H1 (cell line): ENCODE measurements around the gene SPPL2B. TPM values are rescaled to one million over a fixed set of nuclear protein-coding genes. Genes with fewer than 3 reads are reported as not detected.

Experiments used
- CTCF ChIA-PET: fragments of 300-600 bp; sonication (Branson Sonifier 250); formaldehyde crosslinking; loops from one replicate; lab custom pipeline; 2021; ENCODE audit not compliant: partially characterized antibody; lab: Charles Lee
- POLR2A ChIA-PET: fragments of 300-600 bp; sonication (Branson Sonifier 250); formaldehyde crosslinking; loops from one replicate; lab custom pipeline; 2021; ENCODE audit warnings: inconsistent platforms; ENCODE audit not compliant: partially characterized antibody; lab: Charles Lee
- DNase-seq, 2 experiments: peaks; one replicate each; pipeline versions ENCODE4 v3.0.0 to v3.0.0-alpha.2; 2010 to 2022; ENCODE audit warnings: low spot score in 2 of 2, low read depth in 1 of 2, mixed read lengths in 1 of 2
- FAIRE-seq: peaks from 2 replicates; lab custom pipeline; 2011; peaks lifted over from hg19 to GRCh38; lab: Jason Lieb, UNC
- H2AFZ ChIP-seq: 2 replicates; pipeline ENCODE4 v1.8.1; 2012; ENCODE audit warnings: low read length, inconsistent platforms
- H2AK5ac ChIP-seq: 2 replicates; pipeline ENCODE4 v1.6.1; 2013; ENCODE audit warnings: low read depth, low read length
- H2BK120ac ChIP-seq: replicated peaks from 2 replicates; pipeline ENCODE3; 2013; ENCODE audit warnings: low read depth, low read length, inconsistent platforms
- H2BK12ac ChIP-seq: 2 replicates; pipeline ENCODE4 v1.6.1; 2013; ENCODE audit warnings: low read depth, low read length
- H2BK15ac ChIP-seq: 2 replicates; pipeline ENCODE4 v1.6.1; 2013; ENCODE audit warnings: low read length
- H2BK20ac ChIP-seq: 2 replicates; pipeline ENCODE4 v1.6.1; 2013; ENCODE audit warnings: low read length
- H2BK5ac ChIP-seq: 2 replicates; pipeline ENCODE4 v1.6.1; 2013; ENCODE audit warnings: low read depth, low read length
- H3K14ac ChIP-seq: 2 replicates; pipeline ENCODE4 v1.6.1; 2013; ENCODE audit warnings: inconsistent platforms; ENCODE audit not compliant: insufficient read length
- H3K18ac ChIP-seq: 2 replicates; pipeline ENCODE4 v1.6.1; 2013; ENCODE audit warnings: low read length; ENCODE audit errors: extremely low read depth
- H3K23ac ChIP-seq: 2 replicates; pipeline ENCODE4 v1.6.1; 2013; ENCODE audit warnings: inconsistent platforms; ENCODE audit not compliant: insufficient read length
- H3K23me2 ChIP-seq: 2 replicates; pipeline ENCODE4 v1.6.1; 2013; ENCODE audit warnings: low read depth, low read length
- H3K27ac ChIP-seq: 2 replicates; pipeline ENCODE4 v1.6.1; 2011; ENCODE audit warnings: low read depth, low read length, inconsistent platforms
- H3K27me3 ChIP-seq, 4 experiments: replicated peaks in 1 of 4; 1 replicate in 1 of 4; 2 replicates in 3 of 4; pipeline versions ENCODE4 v1.6.1 to v1.8.1; 2011 to 2013; ENCODE audit warnings: low read length in 3 of 4, mild to moderate bottlenecking in 3 of 4, inconsistent platforms in 2 of 4, mixed read lengths in 2 of 4, moderate library complexity in 1 of 4; ENCODE audit not compliant: control insufficient read depth in 3 of 4, insufficient read depth in 3 of 4; ENCODE audit errors: extremely low read depth in 1 of 4
- H3K36me3 ChIP-seq, 4 experiments: 2 replicates each; pipeline versions ENCODE4 v1.6.1 to v1.8.1; 2011 to 2013; ENCODE audit warnings: mild to moderate bottlenecking in 4 of 4, low read length in 3 of 4, moderate library complexity in 2 of 4, control low read depth in 1 of 4, inconsistent platforms in 1 of 4; ENCODE audit not compliant: insufficient read depth in 4 of 4, control insufficient read depth in 2 of 4
- H3K4ac ChIP-seq: replicated peaks from 2 replicates; pipeline ENCODE3; 2013; ENCODE audit warnings: low read length, low read depth, mixed read lengths, inconsistent platforms; ENCODE audit not compliant: insufficient read length
- H3K4me1 ChIP-seq, 4 experiments: replicated peaks in 1 of 4; 1 replicate in 1 of 4; 2 replicates in 3 of 4; pipeline versions ENCODE4 v1.6.1 to v1.8.1; 2011 to 2013; ENCODE audit warnings: low read length in 3 of 4, inconsistent platforms in 2 of 4, mixed read lengths in 1 of 4; ENCODE audit not compliant: insufficient read depth in 4 of 4, control insufficient read depth in 3 of 4
- H3K4me2 ChIP-seq, 2 experiments: 2 replicates each; pipeline versions ENCODE4 v1.6.1 to v1.8.1; 2011 to 2013; ENCODE audit warnings: low read depth in 2 of 2, low read length in 2 of 2, control low read depth in 1 of 2, inconsistent platforms in 1 of 2, mild to moderate bottlenecking in 1 of 2; ENCODE audit not compliant: insufficient read depth in 1 of 2
- H3K4me3 ChIP-seq, 4 experiments: fragments of 200-600, 300-600 bp in 1 of 4; sonication (generic), shearing (Covaris generic), sonication (Bioruptor Twin) in 1 of 4; 2 replicates each; pipeline versions ENCODE4 v1.5.1 to v1.8.1; 2011 to 2016; ENCODE audit warnings: low read length in 4 of 4, low read depth in 3 of 4, control low read depth in 2 of 4, inconsistent platforms in 2 of 4, mild to moderate bottlenecking in 2 of 4, mixed read lengths in 1 of 4, moderate library complexity in 1 of 4; ENCODE audit not compliant: insufficient read depth in 2 of 4; ENCODE audit errors: extremely low read depth in 1 of 4
- H3K56ac ChIP-seq: replicated peaks from 2 replicates; pipeline ENCODE3; 2013; ENCODE audit warnings: low read depth, mild to moderate bottlenecking, mixed read lengths, low read length, inconsistent platforms; ENCODE audit not compliant: insufficient read length
- H3K79me1 ChIP-seq: 2 replicates; pipeline ENCODE4 v1.6.1; 2013; ENCODE audit warnings: low read depth, low read length, control low read depth
- H3K79me2 ChIP-seq, 2 experiments: 2 replicates each; pipeline versions ENCODE4 v1.6.1 to v1.8.1; 2012 to 2013; ENCODE audit warnings: low read length in 2 of 2, mild to moderate bottlenecking in 2 of 2, inconsistent platforms in 1 of 2; ENCODE audit not compliant: insufficient read depth in 2 of 2, control insufficient read depth in 1 of 2
- H3K9ac ChIP-seq, 4 experiments: replicated peaks in 1 of 4; 1 replicate in 1 of 4; 2 replicates in 3 of 4; pipeline versions ENCODE4 v1.6.1 to v1.8.1; 2011 to 2013; ENCODE audit warnings: low read depth in 3 of 4, low read length in 3 of 4, control low read depth in 2 of 4, mild to moderate bottlenecking in 2 of 4, moderate library complexity in 2 of 4, inconsistent platforms in 1 of 4; ENCODE audit errors: extremely low read depth in 1 of 4
- H3K9me3 ChIP-seq, 2 experiments: 2 replicates each; pipeline versions ENCODE4 v1.6.1 to v1.8.1; 2012 to 2013; ENCODE audit warnings: mild to moderate bottlenecking in 2 of 2, moderate library complexity in 2 of 2, control low read depth in 1 of 2, inconsistent platforms in 1 of 2, low read depth in 1 of 2, low read length in 1 of 2, mixed read lengths in 1 of 2; ENCODE audit not compliant: insufficient read depth in 2 of 2
- H4K20me1 ChIP-seq, 2 experiments: replicated peaks in 1 of 2; 2 replicates each; pipeline versions ENCODE3 to v1.8.1; 2011 to 2013; ENCODE audit warnings: inconsistent platforms in 2 of 2, low read length in 2 of 2, mild to moderate bottlenecking in 1 of 2; ENCODE audit not compliant: insufficient read depth in 2 of 2, control insufficient read depth in 1 of 2
- H4K5ac ChIP-seq: 2 replicates; pipeline ENCODE4 v1.6.1; 2013; ENCODE audit warnings: low read length, low read depth, mixed read lengths, inconsistent platforms; ENCODE audit not compliant: insufficient read length
- H4K8ac ChIP-seq: 2 replicates; pipeline ENCODE4 v1.8.0; 2013; ENCODE audit warnings: mild to moderate bottlenecking, moderate library complexity, low read length, inconsistent platforms; ENCODE audit not compliant: insufficient read depth; ENCODE audit errors: extremely low read depth
- H4K91ac ChIP-seq: replicated peaks from 2 replicates; pipeline ENCODE3; 2013; ENCODE audit warnings: low read length, mixed read lengths, inconsistent platforms; ENCODE audit not compliant: insufficient read length
- CHD1 ChIP-seq: IDR thresholded peaks from 2 replicates; pipeline ENCODE4 v1.6.1; 2012; ENCODE audit warnings: low read depth, low read length, improper control_type of control experiment
- GTF2F1 ChIP-seq: IDR thresholded peaks from 2 replicates; pipeline ENCODE4 v1.6.1; 2012; ENCODE audit warnings: low read depth, low read length, improper control_type of control experiment, borderline replicate concordance
- HDAC2 ChIP-seq, 2 experiments: fragments of 300-600 bp in 1 of 2; sonication (generic) in 1 of 2; IDR thresholded peaks; 2 replicates each; pipeline ENCODE4 v1.6.1; 2011 to 2012; ENCODE audit warnings: low read depth in 2 of 2, low read length in 2 of 2, mild to moderate bottlenecking in 2 of 2, moderate library complexity in 2 of 2, borderline replicate concordance in 1 of 2, inconsistent platforms in 1 of 2
- JUN ChIP-seq: IDR thresholded peaks from 2 replicates; pipeline ENCODE4 v1.6.1; 2011; ENCODE audit warnings: low read depth, mild to moderate bottlenecking, improper control_type of control experiment, low read length
- KDM1A ChIP-seq: fragments of 200-600, 300-600 bp; sonication (generic); IDR thresholded peaks from 2 replicates; pipeline ENCODE4 v1.7.1; 2016; ENCODE audit warnings: mild to moderate bottlenecking, low read length, borderline replicate concordance
- NRF1 ChIP-seq: IDR thresholded peaks from 2 replicates; pipeline ENCODE4 v1.6.1; 2011; ENCODE audit warnings: mild to moderate bottlenecking, low read depth, low read length, improper control_type of control experiment
- RNF2 ChIP-seq: fragments of 200-900, 300-1000 bp; sonication (generic); IDR thresholded peaks from 2 replicates; pipeline ENCODE4 v1.7.1; 2016; ENCODE audit warnings: borderline replicate concordance, low read depth, mild to moderate bottlenecking, antibody characterized with exemption, low read length; ENCODE audit not compliant: poor library complexity, severe bottlenecking; ENCODE audit errors: missing control alignments
- RXRA ChIP-seq: IDR thresholded peaks from 2 replicates; pipeline ENCODE4 v1.6.1; 2011; ENCODE audit warnings: low read depth, mild to moderate bottlenecking, low read length, moderate library complexity; ENCODE audit not compliant: insufficient read depth
- SIRT6 ChIP-seq: IDR thresholded peaks from one replicate; pipeline ENCODE4 v1.7.1; 2012; ENCODE audit warnings: low read length, inconsistent platforms
- SRF ChIP-seq: IDR thresholded peaks from 2 replicates; pipeline ENCODE4 v1.6.1; 2011; ENCODE audit warnings: mild to moderate bottlenecking, low read depth, low read length, moderate library complexity
- TAF7 ChIP-seq: optimal IDR thresholded peaks from 2 replicates; pipeline ENCODE3; 2011; ENCODE audit warnings: low read depth, mild to moderate bottlenecking, inconsistent platforms, low read length, moderate library complexity, borderline replicate concordance
- USF2 ChIP-seq: IDR thresholded peaks from 2 replicates; pipeline ENCODE4 v1.6.1; 2011; ENCODE audit warnings: low read length, improper control_type of control experiment
- WGBS, 2 experiments: shearing (Covaris generic) in 1 of 2; methylation state at CpG; one replicate each; pipeline versions ENCODE4 v1.1.6 to v1.1.7; 2013 to 2015; ENCODE audit warnings: low lambda C conversion rate in 2 of 2, mixed read lengths in 2 of 2, inconsistent platforms in 1 of 2, low coverage in 1 of 2, missing lambda C conversion rate in 1 of 2; ENCODE audit not compliant: insufficient replicate concordance in 2 of 2, insufficient coverage in 1 of 2, insufficient read length in 1 of 2; ENCODE audit errors: extremely low coverage in 1 of 2, missing lambda C conversion rate in 1 of 2; 5-methylcytosine and 5-hydroxymethylcytosine counted together
- polyA plus RNA-seq, 7 experiments: library from polyadenylated mRNA; depleted of rRNA in 3 of 7; stranded (reverse) in 5 of 7; unstranded in 2 of 7; fragments of >200 nt in 5 of 7; fragments of 200-250 nt in 2 of 7; gene quantifications; 1 replicate in 5 of 7; 2 replicates in 1 of 7; 4 replicates in 1 of 7; pipeline versions ENCODE4 v1.2.1 to v1.2.3, GENCODE V29; 2011 to 2013; ENCODE audit warnings: missing spikeins in 2 of 7, mixed read lengths in 2 of 7
- total RNA-seq: library from RNA; stranded (reverse); fragmentation: NEBNext Ultra II Directional; extraction: Animal tissue kit (Norgen Biotek cat#: 25700); gene quantifications from 2 replicates; pipeline ENCODE4 v1.2.1, GENCODE V29; 2021

Gene SPPL2B
- total and polyA plus RNA-seq, 2 of the 8 experiments (the other 6 are each of a cell fraction or from before 2014, with no cell fraction given) = 34.8 to 55.7 TPM

- Histone ChIP-seq H4K20me1 (peaks cover 0 to 3% of the 10 kb centered on the region in 2 experiments), H3K18ac (no peak overlapping the region), H3K23ac (no peak overlapping the region), H2BK5ac (no peak overlapping the region), H3K4me1 (peaks cover 0 to 1% (median 0%) of the 10 kb centered on the region in 4 experiments; a peak in 1 of 7 replicates), H3K36me3 (peaks cover 0 to 11% (median 3%) of the 10 kb centered on the region in 4 experiments; a peak in 5 of 8 replicates), H2BK12ac (no peak overlapping the region), H3K27ac (no peak overlapping the region), H2BK20ac (no peak overlapping the region), H3K9me3 (no peaks in the 10 kb centered on the region), H3K23me2 (no peaks in the 10 kb centered on the region), H4K8ac (peak overlapping the region; percentile 57), H3K27me3 (no peaks in the 10 kb centered on the region), H2AFZ (no peak overlapping the region), H3K79me1 (no peaks in the 10 kb centered on the region), H3K9ac (no peak overlapping the region), H2AK5ac (no peak overlapping the region), H4K91ac (no peak overlapping the region), H4K5ac (no peak overlapping the region), H2BK15ac (no peak overlapping the region), H3K4ac (no peak overlapping the region), H2BK120ac (no peak overlapping the region), H3K56ac (no peak overlapping the region), H3K14ac (no peak overlapping the region), H3K4me3 (no peak overlapping the region), H3K79me2 (no peaks in the 10 kb centered on the region), H3K4me2 (no peak overlapping the region)
- POLR2A ChIA-PET = interaction anchor here (0.7 to 2.5 kb wide), 4 partner anchors 8 to 80 kb away, joined by 3 to 8 read pairs (median 5); partner anchors contain the start of gene LSM7
- DNase-seq (no peak), FAIRE-seq (no peak)
- WGBS, 2 experiments = 88% methylated on average over 10 of the region's 12 CpGs; no CpG with 5 or more reads in 1 of the 2 experiments
- CTCF ChIA-PET = interaction anchor here (0.7 to 1.5 kb wide), 2 partner anchors 59 to 68 kb away, joined by 3 read pairs; no protein-coding TSS in a partner anchor
- TF ChIP-seq GTF2F1 = no peak
- TF ChIP-seq USF2 = no peak
- TF ChIP-seq TAF7 = no peak
- TF ChIP-seq SRF = no peak
- TF ChIP-seq HDAC2 (IDR thresholded peaks at IDR 0.05; ENCODE audit: borderline replicate concordance in 1 of 2, low read depth in 2 of 2, low read length in 2 of 2) = no peak
- TF ChIP-seq RXRA = no peak
- no peak for TF ChIP-seq NRF1
- no peak for TF ChIP-seq JUN
- TF ChIP-seq KDM1A = no peak
- TF ChIP-seq SIRT6 = no peak
- no peak for TF ChIP-seq CHD1
- no peak for TF ChIP-seq RNF2
Measured at GRCh38 chr19:2320049-2320448, 8.4 kb upstream of the SPPL2B start.
